K562 (cell line): Measurements from ENCODE around the gene RPL27. TPM values are rescaled to one million over a fixed set of nuclear protein-coding genes. Genes with fewer than 3 reads are reported as not detected.
A peak's percentile ranks its signal among the peaks of the same experiment; 100 is the strongest.

Experiments
- ARID2 ChIP-seq: fragments of 450-650 bp; IDR thresholded peaks from 2 replicates; pipeline ENCODE4 v1.6.1; 2017; ENCODE audit warnings: antibody characterized with exemption, mild to moderate bottlenecking
- ATF6 ChIP-seq: sonication (generic); formaldehyde crosslinking; IDR thresholded peaks from 2 replicates; pipeline ENCODE4 v1.4.0; 2020; ENCODE audit warnings: mild to moderate bottlenecking, missing genetic modification reagents
- ATF7 ChIP-seq: fragments of 450-650 bp; IDR thresholded peaks from 2 replicates; pipeline ENCODE4 v1.7.1; 2014; ENCODE audit warnings: mild to moderate bottlenecking, moderate library complexity
- CAMTA2 ChIP-seq: fragments of 250-450 bp; sonication (Bioruptor Pico); conservative IDR thresholded peaks from 2 replicates; pipeline ENCODE4 v1.5.1; 2022
- CC2D1A ChIP-seq: fragments of 450-650 bp; IDR thresholded peaks from 2 replicates; pipeline ENCODE4 v1.6.1; 2017; ENCODE audit warnings: mild to moderate bottlenecking
- FOXA1 ChIP-seq: fragments of 450-650 bp; IDR thresholded peaks from 2 replicates; pipeline ENCODE4 v1.6.1; 2016; ENCODE audit warnings: mild to moderate bottlenecking, borderline replicate concordance
- NCOA6 ChIP-seq: fragments of 450-650 bp; IDR thresholded peaks from 2 replicates; pipeline ENCODE4 v1.6.1; 2017; ENCODE audit warnings: mild to moderate bottlenecking
- PRPF4 ChIP-seq: fragments of 200-400 bp; formaldehyde crosslinking; IDR thresholded peaks from one replicate; pipeline ENCODE4 v1.6.1; 2017; ENCODE audit warnings: low read length, low read depth, mild to moderate bottlenecking; ENCODE audit not compliant: insufficient read depth, poor library complexity, severe bottlenecking
- PTRF ChIP-seq: fragments of 450-650 bp; IDR thresholded peaks from 2 replicates; pipeline ENCODE4 v1.6.1; 2016; ENCODE audit warnings: mild to moderate bottlenecking, missing genetic modification characterization, missing compliant biosample characterization
- RB1 ChIP-seq: fragments of 450-650 bp; IDR thresholded peaks from 2 replicates; pipeline ENCODE4 v1.6.1; 2017; ENCODE audit warnings: low read depth, mild to moderate bottlenecking
- RHOXF2B ChIP-seq: fragments of 250-450 bp; sonication (Bioruptor Pico); conservative IDR thresholded peaks from 2 replicates; pipeline ENCODE4 v1.5.1; 2021
- SRSF9 ChIP-seq: fragments of 200-400 bp; formaldehyde crosslinking; IDR thresholded peaks from 2 replicates; pipeline ENCODE4 v1.6.1; 2017; ENCODE audit warnings: low read depth, low read length, borderline replicate concordance
- TBP ChIP-seq: optimal IDR thresholded peaks from 2 replicates; pipeline ENCODE3; 2011; ENCODE audit warnings: low read depth, low read length, improper control_type of control experiment
- XRCC5 ChIP-seq: fragments of 200-400 bp; formaldehyde crosslinking; IDR thresholded peaks from 2 replicates; pipeline ENCODE4 v1.6.1; 2017; ENCODE audit warnings: low read depth, mild to moderate bottlenecking, low read length
- ZBTB17 ChIP-seq: fragments of 450-650 bp; formaldehyde crosslinking; IDR thresholded peaks from 2 replicates; pipeline ENCODE4 v1.4.0; 2020; ENCODE audit warnings: mild to moderate bottlenecking
- ZFP91 ChIP-seq: sonication (generic); formaldehyde crosslinking; IDR thresholded peaks from 2 replicates; pipeline ENCODE4 v1.8.0; 2022; ENCODE audit warnings: mild to moderate bottlenecking, missing genetic modification reagents
- ZNF124 ChIP-seq: sonication (generic); formaldehyde crosslinking; IDR thresholded peaks from 2 replicates; pipeline ENCODE4 v1.8.1; 2022; ENCODE audit warnings: missing genetic modification reagents
- ZNF23 ChIP-seq: fragments of 250-450 bp; sonication (Bioruptor Pico); IDR thresholded peaks from 2 replicates; pipeline ENCODE4 v1.4.0; 2020; ENCODE audit warnings: mild to moderate bottlenecking
- ZNF232 ChIP-seq: sonication (generic); formaldehyde crosslinking; IDR thresholded peaks from 2 replicates; pipeline ENCODE4 v1.8.0; 2022; ENCODE audit warnings: mild to moderate bottlenecking, missing genetic modification reagents
- ZNF778 ChIP-seq: fragments of 450-650 bp; formaldehyde crosslinking; IDR thresholded peaks from 2 replicates; pipeline ENCODE4 v1.4.0; 2020; ENCODE audit warnings: mild to moderate bottlenecking, moderate library complexity
- polyA plus RNA-seq, 8 experiments: library from polyadenylated mRNA; depleted of rRNA in 4 of 8; stranded (reverse) in 5 of 8; unstranded in 3 of 8; fragments of >200 nt; fragmentation: Nextera tagmentation in 2 of 8; fragmentation: Illumina TruSeq in 1 of 8; extraction: Ambion mirVana in 2 of 8; extraction: Trizol in 1 of 8; gene quantifications; 2 replicates each; pipeline versions ENCODE4 v1.2.1 to v1.2.3, GENCODE V29; 2011 to 2014; ENCODE audit warnings: inconsistent platforms in 1 of 8, missing spikeins in 1 of 8
- total RNA-seq, 7 experiments: library from RNA; depleted of rRNA in 6 of 7; stranded (reverse); fragments of >200 nt in 6 of 7; fragmentation: Illumina TruSeq in 2 of 7; extraction: Trizol in 2 of 7; gene quantifications; 2 replicates each; pipeline versions ENCODE4 v1.2.1 to v1.2.3, GENCODE V29; 2011 to 2021; ENCODE audit warnings: low replicate concordance in 1 of 7
- TF ChIP-seq, protein P1 (sequence below): sonication (generic); formaldehyde crosslinking; IDR thresholded peaks from 2 replicates; pipeline ENCODE4 v1.8.1; 2023; ENCODE audit warnings: mild to moderate bottlenecking, missing genetic modification reagents
- TF ChIP-seq, protein P2 (sequence below): sonication (generic); formaldehyde crosslinking; IDR thresholded peaks from 2 replicates; pipeline ENCODE4 v1.8.1; 2023; ENCODE audit warnings: mild to moderate bottlenecking, missing genetic modification reagents

The RPL27 gene
- total and polyA plus RNA-seq, 9 of the 15 experiments (the other 6 are each of a cell fraction or from before 2014, with no cell fraction given), result 1,539 to 6,155 (median 3,710) TPM

- TF ChIP-seq RHOXF2B (CRISPR knock-in tag) (no peak), ATF6 (CRISPR knock-in tag) (peak; percentile 52; the same call in 1 of the 2 replicates), CAMTA2 (0 out of 2 replicates have a peak, but pooled peaks have one; percentile 27), PRPF4 (no peak), CC2D1A (no peak), XRCC5 (no peak; the same call in 1 of the 2 replicates), ZFP91 (CRISPR knock-in tag) (peak; percentile 93), ZNF124 (no peak), FOXA1 (no peak), NCOA6 (no peak; the same call in 1 of the 2 replicates), PTRF (tag) (no peak), ZNF232 (no peak), ZNF778 (no peak), ZNF23 (CRISPR knock-in tag) (no peak), SRSF9 (no peak), ATF7 (peak; percentile 72; the same call in 1 of the 2 replicates), ZBTB17 (CRISPR knock-in tag) (no peak), ARID2 (no peak), RB1 (peak; percentile 48; the same call in 1 of the 2 replicates), TBP (peak; percentile 17)
- TF ChIP-seq, protein P1, sequence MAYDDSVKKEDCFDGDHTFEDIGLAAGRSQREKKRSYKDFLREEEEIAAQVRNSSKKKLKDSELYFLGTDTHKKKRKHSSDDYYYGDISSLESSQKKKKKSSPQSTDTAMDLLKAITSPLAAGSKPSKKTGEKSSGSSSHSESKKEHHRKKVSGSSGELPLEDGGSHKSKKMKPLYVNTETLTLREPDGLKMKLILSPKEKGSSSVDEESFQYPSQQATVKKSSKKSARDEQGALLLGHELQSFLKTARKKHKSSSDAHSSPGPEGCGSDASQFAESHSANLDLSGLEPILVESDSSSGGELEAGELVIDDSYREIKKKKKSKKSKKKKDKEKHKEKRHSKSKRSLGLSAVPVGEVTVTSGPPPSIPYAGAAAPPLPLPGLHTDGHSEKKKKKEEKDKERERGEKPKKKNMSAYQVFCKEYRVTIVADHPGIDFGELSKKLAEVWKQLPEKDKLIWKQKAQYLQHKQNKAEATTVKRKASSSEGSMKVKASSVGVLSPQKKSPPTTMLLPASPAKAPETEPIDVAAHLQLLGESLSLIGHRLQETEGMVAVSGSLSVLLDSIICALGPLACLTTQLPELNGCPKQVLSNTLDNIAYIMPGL (CRISPR knock-in tag), result 0 out of 2 replicates have a peak, but pooled peaks have one; percentile 35
- TF ChIP-seq, protein P2, sequence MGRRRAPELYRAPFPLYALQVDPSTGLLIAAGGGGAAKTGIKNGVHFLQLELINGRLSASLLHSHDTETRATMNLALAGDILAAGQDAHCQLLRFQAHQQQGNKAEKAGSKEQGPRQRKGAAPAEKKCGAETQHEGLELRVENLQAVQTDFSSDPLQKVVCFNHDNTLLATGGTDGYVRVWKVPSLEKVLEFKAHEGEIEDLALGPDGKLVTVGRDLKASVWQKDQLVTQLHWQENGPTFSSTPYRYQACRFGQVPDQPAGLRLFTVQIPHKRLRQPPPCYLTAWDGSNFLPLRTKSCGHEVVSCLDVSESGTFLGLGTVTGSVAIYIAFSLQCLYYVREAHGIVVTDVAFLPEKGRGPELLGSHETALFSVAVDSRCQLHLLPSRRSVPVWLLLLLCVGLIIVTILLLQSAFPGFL (CRISPR knock-in tag), result no peak
These were observed 23.7 kb downstream of the RPL27 start, which contains the start of gene VAT1 (continued) for GRCh38 chr17:43021741-43022512.
